AG04450 (cell line): ENCODE results near the gene RAI14. TPM values are rescaled to one million over a fixed set of nuclear protein-coding genes. Genes with fewer than 3 reads are reported as not detected.

ENCODE experiments used
- CTCF ChIA-PET: fragments of 300-600, 350-600 bp; formaldehyde crosslinking; extraction: SDS; loops from one replicate; lab custom pipeline; 2022; ENCODE audit warnings: antibody characterized with exemption, inconsistent platforms; lab: Charles Lee
- POLR2A ChIA-PET: fragments of 350-600 bp; formaldehyde crosslinking; extraction: SDS; loops from one replicate; lab custom pipeline; 2021; ENCODE audit warnings: antibody characterized with exemption, inconsistent platforms; lab: Yijun Ruan, JAX
- DNase-seq: peaks from one replicate; pipeline ENCODE4 v3.0.0-alpha.2; 2011; ENCODE audit warnings: low read depth, low spot score
- H3K27ac ChIP-seq: one replicate; pipeline ENCODE4 v1.5.1; 2012; ENCODE audit warnings: low read depth, low read length, control low read depth
- H3K27me3 ChIP-seq: one replicate; pipeline ENCODE4 v1.6.0; 2012; ENCODE audit warnings: low read length; ENCODE audit not compliant: control insufficient read depth, insufficient read depth
- H3K4me3 ChIP-seq: 2 replicates; pipeline ENCODE4 v1.5.1; 2011; ENCODE audit warnings: mild to moderate bottlenecking, low read depth, low read length, control low read depth
- H3K9me3 ChIP-seq: 2 replicates; pipeline ENCODE4 v1.5.1; 2012; ENCODE audit warnings: low read length; ENCODE audit not compliant: control insufficient read depth, insufficient read depth
- polyA plus RNA-seq: library from polyadenylated mRNA; depleted of rRNA; stranded (reverse); fragments of >200 nt; gene quantifications from 2 replicates; pipeline ENCODE4 v1.2.3, GENCODE V29; 2011
- TF ChIP-seq, protein P1 (sequence below): IDR thresholded peaks from 2 replicates; pipeline ENCODE4 v1.5.1; 2011; ENCODE audit warnings: low read depth, low read length, control low read depth, inconsistent platforms

Gene RAI14
- polyA plus RNA-seq, 1 experiment: 162 TPM

DNA sequence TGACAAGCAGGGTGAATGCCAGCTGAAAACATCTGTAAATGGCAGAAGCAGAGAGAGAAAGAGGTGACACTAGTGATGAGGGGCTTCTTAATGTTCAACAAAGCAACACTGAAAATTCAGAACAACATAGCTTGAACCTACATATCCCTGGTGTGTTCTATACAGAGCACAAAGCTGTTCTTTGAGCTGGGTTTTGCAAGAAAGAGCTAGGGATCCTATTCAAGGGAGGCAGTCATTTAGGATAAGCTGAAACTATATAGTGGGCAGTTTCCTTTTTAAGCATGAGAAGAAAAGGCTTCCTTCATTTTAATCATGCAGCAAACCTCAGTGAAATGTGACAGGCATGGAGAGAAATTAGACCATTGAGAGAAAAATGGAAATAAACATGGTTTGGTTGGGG is 45.6 kb upstream of the RAI14 start:
- Histone ChIP-seq H3K4me3 (no peak overlapping the region), H3K9me3 (no peaks in the 10 kb centered on the region), H3K27ac (no peak overlapping the region), H3K27me3 (no peaks in the 10 kb centered on the region)
- POLR2A ChIA-PET: no interaction called here
- CTCF ChIA-PET: interaction anchor here (1.0 to 1.7 kb wide), 3 partner anchors 73 to 124 kb away, joined by 3 to 6 read pairs (median 4); no protein-coding TSS in a partner anchor
- TF ChIP-seq, protein P1, sequence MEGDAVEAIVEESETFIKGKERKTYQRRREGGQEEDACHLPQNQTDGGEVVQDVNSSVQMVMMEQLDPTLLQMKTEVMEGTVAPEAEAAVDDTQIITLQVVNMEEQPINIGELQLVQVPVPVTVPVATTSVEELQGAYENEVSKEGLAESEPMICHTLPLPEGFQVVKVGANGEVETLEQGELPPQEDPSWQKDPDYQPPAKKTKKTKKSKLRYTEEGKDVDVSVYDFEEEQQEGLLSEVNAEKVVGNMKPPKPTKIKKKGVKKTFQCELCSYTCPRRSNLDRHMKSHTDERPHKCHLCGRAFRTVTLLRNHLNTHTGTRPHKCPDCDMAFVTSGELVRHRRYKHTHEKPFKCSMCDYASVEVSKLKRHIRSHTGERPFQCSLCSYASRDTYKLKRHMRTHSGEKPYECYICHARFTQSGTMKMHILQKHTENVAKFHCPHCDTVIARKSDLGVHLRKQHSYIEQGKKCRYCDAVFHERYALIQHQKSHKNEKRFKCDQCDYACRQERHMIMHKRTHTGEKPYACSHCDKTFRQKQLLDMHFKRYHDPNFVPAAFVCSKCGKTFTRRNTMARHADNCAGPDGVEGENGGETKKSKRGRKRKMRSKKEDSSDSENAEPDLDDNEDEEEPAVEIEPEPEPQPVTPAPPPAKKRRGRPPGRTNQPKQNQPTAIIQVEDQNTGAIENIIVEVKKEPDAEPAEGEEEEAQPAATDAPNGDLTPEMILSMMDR: no peak
- no peak for DNase-seq

DNA sequence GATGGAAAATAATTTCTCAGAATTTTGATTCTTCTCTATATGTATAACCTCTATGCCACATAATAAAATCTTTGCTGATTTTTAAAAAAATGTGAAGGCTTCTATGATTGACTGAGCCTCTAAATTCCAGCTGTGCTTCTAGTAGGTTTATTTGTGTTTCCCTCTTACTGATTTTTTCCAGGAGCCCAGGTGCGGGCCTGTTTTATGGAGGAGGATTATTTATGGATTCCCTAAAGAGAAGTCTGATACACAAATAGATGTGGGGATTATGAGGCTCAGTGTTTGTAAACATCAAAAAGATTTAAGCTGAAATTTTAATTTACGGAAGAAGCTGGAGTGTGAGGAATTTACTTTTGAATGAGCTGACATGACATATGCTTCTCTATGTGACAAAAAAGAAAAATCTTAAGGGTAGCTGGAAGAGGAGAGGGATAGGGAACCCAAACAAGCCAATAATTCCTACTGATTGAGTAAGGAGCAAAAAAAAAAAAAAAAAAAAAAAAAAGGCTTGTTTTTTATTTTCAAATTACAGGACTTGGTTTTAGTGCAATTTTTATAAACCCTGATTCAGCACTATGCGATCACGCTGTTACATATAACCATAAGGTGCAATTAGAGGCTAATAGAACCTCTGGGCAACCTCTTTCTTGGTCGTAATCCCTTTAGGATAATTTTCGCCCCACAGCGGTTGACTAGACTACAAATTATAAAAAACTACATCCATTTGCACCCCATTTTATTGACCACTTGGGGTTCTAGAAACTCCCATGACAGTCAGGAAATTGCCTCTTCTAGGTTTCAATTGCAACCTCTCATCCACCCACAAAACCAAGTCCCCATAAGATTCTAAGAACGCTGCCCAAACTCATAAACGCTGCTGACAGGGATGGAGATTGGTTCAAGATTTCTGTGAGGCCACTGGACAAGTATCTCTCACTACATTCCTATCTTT is 44.4 kb upstream of the RAI14 start:
- no peaks in the 10 kb centered on the region for H3K9me3 ChIP-seq
- no peaks in the 10 kb centered on the region for H3K27me3 ChIP-seq
- ChIA-PET POLR2A (no interaction called here), CTCF (interaction anchor here (0.5 kb wide), 2 partner anchors 72 to 88 kb away, joined by 3 read pairs; no protein-coding TSS in a partner anchor)
- DNase-seq: no peak
- H3K4me3 ChIP-seq: no peak overlapping the region
- TF ChIP-seq, protein P1: no peak
- no peak overlapping the region for H3K27ac ChIP-seq

DNA sequence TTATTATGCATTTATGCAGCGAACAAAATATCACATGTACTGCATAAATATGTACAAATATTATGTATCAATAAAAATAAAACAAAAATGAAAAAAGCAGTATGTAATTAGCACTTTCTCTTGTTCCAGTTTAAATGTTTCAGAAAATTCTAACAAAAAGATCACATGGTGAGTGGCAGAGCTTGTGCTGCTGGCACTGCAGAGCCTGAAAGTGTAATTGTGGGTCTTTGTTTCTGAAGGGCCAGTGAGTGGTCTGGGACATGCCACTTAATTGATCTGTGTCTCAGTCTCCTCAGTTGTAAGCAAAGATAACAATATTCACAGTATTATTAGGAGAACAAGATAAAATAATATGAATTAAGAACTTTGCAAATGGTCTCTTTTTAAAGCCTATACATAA is 39.5 kb upstream of the RAI14 start:
- H3K27me3 ChIP-seq: no peaks in the 10 kb centered on the region
- no peak overlapping the region for H3K27ac ChIP-seq
- POLR2A ChIA-PET: no interaction called here
- H3K4me3 ChIP-seq: no peak overlapping the region
- CTCF ChIA-PET: no interaction called here
- DNase-seq: no peak
- TF ChIP-seq, protein P1: no peak
- no peaks in the 10 kb centered on the region for H3K9me3 ChIP-seq

DNA sequence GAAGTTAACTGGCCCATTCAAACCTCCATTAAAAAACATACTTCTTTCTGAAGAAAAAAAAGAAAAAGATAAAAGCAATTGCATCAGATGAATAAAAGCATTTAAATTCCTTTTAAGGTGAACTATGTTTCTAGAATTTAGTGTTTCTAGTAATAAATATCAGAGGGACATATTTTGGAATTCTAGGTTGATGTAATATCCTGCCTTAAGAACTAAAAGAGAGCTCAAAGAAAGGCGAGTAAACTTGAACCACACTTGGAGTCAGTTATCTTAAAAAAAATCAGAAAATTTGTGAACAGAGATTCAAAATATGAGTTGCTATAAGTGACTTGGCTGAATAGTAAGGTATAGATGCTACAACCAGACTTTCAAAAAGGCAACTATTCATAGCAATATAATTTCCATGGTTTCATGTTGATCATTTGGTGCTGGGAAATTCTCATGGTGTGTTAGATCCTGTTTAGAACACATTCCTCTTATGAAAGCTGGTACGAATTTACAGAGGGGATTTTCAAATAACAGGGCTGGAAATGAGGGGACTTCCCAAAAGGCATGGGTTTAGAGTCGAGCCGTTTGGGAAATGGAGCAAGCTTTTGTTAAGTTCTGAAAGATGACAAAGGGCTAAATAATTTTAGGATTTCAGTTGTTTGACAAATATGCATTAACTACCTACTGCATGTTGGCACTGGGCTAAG is 37.6 kb upstream of the RAI14 start:
- Histone ChIP-seq H3K27ac (no peak overlapping the region), H3K9me3 (no peaks in the 10 kb centered on the region), H3K4me3 (no peak overlapping the region), H3K27me3 (no peaks in the 10 kb centered on the region)
- TF ChIP-seq, protein P1: no peak
- POLR2A ChIA-PET: no interaction called here
- CTCF ChIA-PET: no interaction called here
- no peak for DNase-seq

DNA sequence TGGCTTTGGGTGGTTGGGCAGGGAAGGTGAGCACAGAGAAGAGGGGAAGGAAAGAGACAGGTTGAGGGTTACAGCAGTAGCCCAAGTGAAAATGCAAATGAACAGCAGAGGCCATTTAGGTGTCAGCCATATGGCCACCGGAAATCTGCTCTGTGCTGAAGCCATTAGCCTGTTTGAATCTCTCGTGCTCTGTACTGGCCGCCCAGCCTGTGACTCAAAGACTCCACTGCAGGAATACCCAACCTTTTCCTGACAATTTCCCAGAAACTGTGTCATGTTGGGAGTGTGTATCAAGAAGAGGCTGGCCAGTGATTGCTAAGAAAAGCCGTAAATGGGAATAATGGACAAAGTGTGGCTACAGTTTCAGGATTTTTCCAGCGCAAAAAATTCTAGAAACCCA is 35.9 kb upstream of the RAI14 start:
- H3K27ac ChIP-seq: no peak overlapping the region
- TF ChIP-seq, protein P1: no peak
- no peaks in the 10 kb centered on the region for H3K9me3 ChIP-seq
- ChIA-PET POLR2A (no interaction called here), CTCF (no interaction called here)
- no peaks in the 10 kb centered on the region for H3K27me3 ChIP-seq
- no peak for DNase-seq
- no peak overlapping the region for H3K4me3 ChIP-seq
